Colonic mucosa (tissue), 4 donors: ENCODE data around the gene TMEM266. TPM values are rescaled to one million over a fixed set of nuclear protein-coding genes. Genes with fewer than 3 reads are reported as not detected.

ENCODE experiments used
- DNase-seq: peaks from one replicate; pipeline ENCODE4 v3.0.0-alpha.2; 2020
- H3K27ac ChIP-seq: fragments of 200-600 bp; one replicate; pipeline ENCODE4 v1.8.0; 2021
- H3K27me3 ChIP-seq: fragments of 200-600 bp; one replicate; pipeline ENCODE4 v1.8.0; 2021
- H3K36me3 ChIP-seq: fragments of 200-600 bp; one replicate; pipeline ENCODE4 v1.8.0; 2021
- H3K4me1 ChIP-seq: fragments of 200-600 bp; one replicate; pipeline ENCODE4 v1.8.0; 2021; ENCODE audit warnings: mild to moderate bottlenecking
- H3K4me3 ChIP-seq: fragments of 200-600 bp; one replicate; pipeline ENCODE4 v1.8.0; 2021
- H3K9ac ChIP-seq, 2 donors: one replicate each; pipeline ENCODE4 v1.7.0; 2013; ENCODE audit warnings: control low read depth in 2 of 2, low read depth in 2 of 2, low read length in 2 of 2
- H3K9me3 ChIP-seq: fragments of 200-600 bp; one replicate; pipeline ENCODE4 v1.8.0; 2021
- CTCF ChIP-seq: fragments of 200-600 bp; IDR thresholded peaks from one replicate; pipeline ENCODE4 v1.8.0; 2022; ENCODE audit warnings: antibody characterized with exemption, mild to moderate bottlenecking
- intact Hi-C: fragments of 100-400 bp; cut with DNase I; formaldehyde crosslinking; loops from one replicate; pipeline ENCODE4 v1.14.1; 2022
- total RNA-seq, 2 donors: library from RNA; stranded (reverse); fragmentation: NEBNext Ultra II Directional in 1 of 2; extraction: Animal tissue kit (Norgen Biotek cat#: 25700) in 1 of 2; gene quantifications; one replicate each; pipeline ENCODE4 v1.2.1, GENCODE V29; 2021
- donor health status: healthy.
- donor health status: DM: no; HTN: no; CAD: no.
- donor health status: DM: no; HTN: no; CAD: no.

TMEM266 gene
- total RNA-seq, 2 donors from 2014 or later: not detected

GRCh38 chr15:76084256-76084655 lies 24.5 kb downstream of the TMEM266 start:
- intact Hi-C loops: no loop called here
- no peak for DNase-seq
- H3K27me3 ChIP-seq: no peaks in the 10 kb centered on the region
- no peak for TF ChIP-seq CTCF
- no peak overlapping the region for H3K27ac ChIP-seq
- H3K4me1 ChIP-seq: no peaks in the 10 kb centered on the region
- no peak overlapping the region for H3K4me3 ChIP-seq
- no peaks in the 10 kb centered on the region for H3K9me3 ChIP-seq
- H3K36me3 ChIP-seq: no peaks in the 10 kb centered on the region
- H3K9ac ChIP-seq: no peak overlapping the region

GRCh38 chr15:76098685-76099084 lies 38.9 kb downstream of the TMEM266 start:
- no peak overlapping the region for H3K27ac ChIP-seq
- no peak overlapping the region for H3K4me3 ChIP-seq
- H3K27me3 ChIP-seq: no peaks in the 10 kb centered on the region
- no peak overlapping the region for H3K9ac ChIP-seq
- no peaks in the 10 kb centered on the region for H3K4me1 ChIP-seq
- no peak for DNase-seq
- no peaks in the 10 kb centered on the region for H3K36me3 ChIP-seq
- intact Hi-C loops: no loop called here
- no peak for TF ChIP-seq CTCF
- H3K9me3 ChIP-seq: no peaks in the 10 kb centered on the region

- H3K36me3 ChIP-seq: no peaks in the 10 kb centered on the region
- H3K9me3 ChIP-seq: no peaks in the 10 kb centered on the region
- no peak overlapping the region for H3K9ac ChIP-seq
- no peak overlapping the region for H3K27ac ChIP-seq
- TF ChIP-seq CTCF: no peak
- no peaks in the 10 kb centered on the region for H3K27me3 ChIP-seq
- intact Hi-C loops: no loop called here
- H3K4me3 ChIP-seq: no peak overlapping the region
- H3K4me1 ChIP-seq: no peaks in the 10 kb centered on the region
- DNase-seq: no peak
These were observed 39.6 kb downstream of the TMEM266 start for GRCh38 chr15:76099388-76099787.

GRCh38 chr15:76100361-76100760 lies 40.6 kb downstream of the TMEM266 start:
- Histone ChIP-seq H3K9me3 (no peaks in the 10 kb centered on the region), H3K4me3 (no peak overlapping the region), H3K27me3 (no peaks in the 10 kb centered on the region), H3K4me1 (no peaks in the 10 kb centered on the region), H3K9ac (no peak overlapping the region), H3K27ac (no peak overlapping the region), H3K36me3 (no peaks in the 10 kb centered on the region)
- intact Hi-C loops: no loop called here
- DNase-seq: no peak
- no peak for TF ChIP-seq CTCF

GRCh38 chr15:76101655-76102054 lies 41.9 kb downstream of the TMEM266 start:
- TF ChIP-seq CTCF: no peak
- H3K27me3 ChIP-seq: no peaks in the 10 kb centered on the region
- no peak for DNase-seq

GRCh38 chr15:76105391-76105790 lies 45.6 kb downstream of the TMEM266 start:
- H3K4me1 ChIP-seq: no peaks in the 10 kb centered on the region
- H3K27ac ChIP-seq: no peak overlapping the region
- intact Hi-C loops: no loop called here
- H3K4me3 ChIP-seq: no peak overlapping the region
- H3K9me3 ChIP-seq: no peaks in the 10 kb centered on the region
- no peak for DNase-seq
- no peaks in the 10 kb centered on the region for H3K27me3 ChIP-seq
- no peak for TF ChIP-seq CTCF
- H3K36me3 ChIP-seq: no peaks in the 10 kb centered on the region
- H3K9ac ChIP-seq: no peak overlapping the region

More at GRCh38 chr15:76101655-76102054, 41.9 kb downstream of the TMEM266 start:
- Histone ChIP-seq H3K4me3 (no peak overlapping the region), H3K9ac (no peak overlapping the region), H3K36me3 (no peaks in the 10 kb centered on the region), H3K9me3 (no peaks in the 10 kb centered on the region), H3K4me1 (no peaks in the 10 kb centered on the region), H3K27ac (no peak overlapping the region)
- intact Hi-C loops: no loop called here
